ENCODE data around the gene MRPL3.

DNA sequence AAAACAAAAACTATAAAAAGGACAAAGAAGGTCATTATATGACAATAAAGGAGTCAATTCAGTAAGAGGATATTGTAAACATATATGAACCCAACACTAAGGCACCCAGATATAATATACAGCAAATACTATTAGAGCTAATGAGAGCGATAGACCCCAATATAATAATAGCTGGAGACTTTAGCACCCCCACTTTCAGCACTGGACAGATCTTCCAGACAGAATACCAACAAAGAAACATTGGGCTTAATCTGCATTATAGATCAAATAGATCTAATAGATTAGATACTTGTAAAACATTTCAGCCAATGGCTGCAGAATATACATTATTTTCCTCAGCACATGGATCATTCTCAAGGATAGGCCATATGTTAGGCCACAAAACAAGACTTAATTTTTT is 67.8 kb downstream of the MRPL3 start:
- TF ChIP-seq, protein P1, sequence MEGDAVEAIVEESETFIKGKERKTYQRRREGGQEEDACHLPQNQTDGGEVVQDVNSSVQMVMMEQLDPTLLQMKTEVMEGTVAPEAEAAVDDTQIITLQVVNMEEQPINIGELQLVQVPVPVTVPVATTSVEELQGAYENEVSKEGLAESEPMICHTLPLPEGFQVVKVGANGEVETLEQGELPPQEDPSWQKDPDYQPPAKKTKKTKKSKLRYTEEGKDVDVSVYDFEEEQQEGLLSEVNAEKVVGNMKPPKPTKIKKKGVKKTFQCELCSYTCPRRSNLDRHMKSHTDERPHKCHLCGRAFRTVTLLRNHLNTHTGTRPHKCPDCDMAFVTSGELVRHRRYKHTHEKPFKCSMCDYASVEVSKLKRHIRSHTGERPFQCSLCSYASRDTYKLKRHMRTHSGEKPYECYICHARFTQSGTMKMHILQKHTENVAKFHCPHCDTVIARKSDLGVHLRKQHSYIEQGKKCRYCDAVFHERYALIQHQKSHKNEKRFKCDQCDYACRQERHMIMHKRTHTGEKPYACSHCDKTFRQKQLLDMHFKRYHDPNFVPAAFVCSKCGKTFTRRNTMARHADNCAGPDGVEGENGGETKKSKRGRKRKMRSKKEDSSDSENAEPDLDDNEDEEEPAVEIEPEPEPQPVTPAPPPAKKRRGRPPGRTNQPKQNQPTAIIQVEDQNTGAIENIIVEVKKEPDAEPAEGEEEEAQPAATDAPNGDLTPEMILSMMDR (IDR thresholded peaks at IDR 0.05): no peak
- no peak for TF ChIP-seq POLR2A (IDR thresholded peaks at IDR 0.05)
